D721Med (cell line): ENCODE data around the gene NR2F1.

ENCODE experiments used
- DNase-seq: peaks from one replicate; pipeline ENCODE4 v3.0.0; 2011; ENCODE audit warnings: low spot score; ENCODE audit not compliant: insufficient read length
- FAIRE-seq: peaks from 2 replicates; lab custom pipeline; 2011; peaks lifted over from hg19 to GRCh38; lab: Jason Lieb, UNC
- CTCF ChIP-seq: IDR thresholded peaks from 2 replicates; pipeline ENCODE4 v1.5.1; 2012; ENCODE audit warnings: mild to moderate bottlenecking, control low read depth; ENCODE audit not compliant: insufficient read depth; ENCODE audit errors: missing control alignments

The NR2F1 gene

GRCh38 chr5:93637697-93638096, 54.7 kb downstream of the NR2F1 start:
- DNase-seq, result no peak
- no peak for TF ChIP-seq CTCF
- FAIRE-seq, result no peak

GRCh38 chr5:93642526-93642925, 59.5 kb downstream of the NR2F1 start:
- DNase-seq, result no peak
- FAIRE-seq, result no peak
- TF ChIP-seq CTCF, result no peak
